Liver (tissue), 9 donors: ENCODE measurements around the gene PHF21B. TPM values are rescaled to one million over a fixed set of nuclear protein-coding genes. Genes with fewer than 3 reads are reported as not detected.

Experiments
- DNase-seq: peaks from one replicate; pipeline ENCODE4 v3.0.0-alpha.2; 2017; ENCODE audit warnings: low spot score
- H3K27ac ChIP-seq, 2 donors: one replicate each; pipeline ENCODE4 v1.7.0; 2013; ENCODE audit warnings: inconsistent platforms in 2 of 2, low read length in 2 of 2, control low read depth in 1 of 2, low read depth in 1 of 2, mild to moderate bottlenecking in 1 of 2
- H3K27me3 ChIP-seq, 4 donors: one replicate each; pipeline versions ENCODE4 v1.6.1 to v1.7.0; 2013; ENCODE audit warnings: low read length in 3 of 4, inconsistent platforms in 1 of 4, mild to moderate bottlenecking in 1 of 4, moderate library complexity in 1 of 4; ENCODE audit not compliant: control insufficient read depth in 4 of 4, insufficient read depth in 4 of 4
- H3K36me3 ChIP-seq, 4 donors: one replicate each; pipeline versions ENCODE4 v1.6.1 to v1.7.0; 2013; ENCODE audit warnings: low read length in 3 of 4, mild to moderate bottlenecking in 3 of 4, low read depth in 1 of 4, moderate library complexity in 1 of 4; ENCODE audit not compliant: control insufficient read depth in 4 of 4, insufficient read depth in 3 of 4
- H3K4me1 ChIP-seq, 4 donors: one replicate each; pipeline versions ENCODE4 v1.6.1 to v1.7.0; 2013; ENCODE audit warnings: low read length in 3 of 4, mild to moderate bottlenecking in 3 of 4, moderate library complexity in 1 of 4; ENCODE audit not compliant: control insufficient read depth in 4 of 4, insufficient read depth in 4 of 4
- H3K4me3 ChIP-seq, 3 donors: one replicate each; pipeline versions ENCODE4 v1.6.1 to v1.7.0; 2013; ENCODE audit warnings: low read length in 3 of 3, control low read depth in 1 of 3, low read depth in 1 of 3, mild to moderate bottlenecking in 1 of 3
- H3K9ac ChIP-seq, 2 donors: one replicate each; pipeline ENCODE4 v1.7.0; 2013; ENCODE audit warnings: low read length in 2 of 2, mild to moderate bottlenecking in 2 of 2, moderate library complexity in 2 of 2, control low read depth in 1 of 2, low read depth in 1 of 2
- H3K9me3 ChIP-seq, 4 donors: one replicate each; pipeline versions ENCODE4 v1.6.1 to v1.7.0; 2013; ENCODE audit warnings: low read length in 3 of 4; ENCODE audit not compliant: control insufficient read depth in 4 of 4
- CTCF ChIP-seq: fragments of 150-350 bp; IDR thresholded peaks from 2 replicates; pipeline ENCODE4 v1.5.1; 2017; ENCODE audit warnings: improper control_type of control experiment, low read depth, low read length; ENCODE audit not compliant: missing input control
- EGR1 ChIP-seq, 2 donors: IDR thresholded peaks; 2 replicates each; pipeline ENCODE4 v1.6.1; 2016 to 2018; ENCODE audit warnings: antibody characterized with exemption in 2 of 2, low read depth in 2 of 2
- FOXA1 ChIP-seq: IDR thresholded peaks from 2 replicates; pipeline ENCODE4 v1.6.1; 2016; ENCODE audit warnings: antibody characterized with exemption
- FOXA2 ChIP-seq: IDR thresholded peaks from 2 replicates; pipeline ENCODE4 v1.6.1; 2016; ENCODE audit warnings: antibody characterized with exemption
- GABPA ChIP-seq, 2 donors: IDR thresholded peaks in 1 of 2; conservative IDR thresholded peaks in 1 of 2; 2 replicates each; pipeline ENCODE4 v1.6.1; 2016; ENCODE audit warnings: antibody characterized with exemption in 2 of 2, mild to moderate bottlenecking in 1 of 2, moderate library complexity in 1 of 2
- HNF4A ChIP-seq, 2 donors: conservative IDR thresholded peaks; 2 replicates each; pipeline ENCODE4 v1.6.1; 2016; ENCODE audit warnings: antibody characterized with exemption in 2 of 2, mild to moderate bottlenecking in 2 of 2
- JUND ChIP-seq, 2 donors: IDR thresholded peaks; 2 replicates each; pipeline ENCODE4 v1.6.1; 2016; ENCODE audit warnings: antibody characterized with exemption in 2 of 2
- NR2F2 ChIP-seq: IDR thresholded peaks from 2 replicates; pipeline ENCODE4 v1.6.1; 2016; ENCODE audit warnings: antibody characterized with exemption
- RAD21 ChIP-seq, 2 donors: IDR thresholded peaks; 2 replicates each; pipeline ENCODE4 v1.6.1; 2016; ENCODE audit warnings: antibody characterized with exemption in 2 of 2, mild to moderate bottlenecking in 2 of 2
- REST ChIP-seq: IDR thresholded peaks from 2 replicates; pipeline ENCODE4 v1.6.1; 2016; ENCODE audit warnings: antibody characterized with exemption, mild to moderate bottlenecking
- RXRA ChIP-seq, 2 donors: IDR thresholded peaks; 2 replicates each; pipeline ENCODE4 v1.6.1; 2017 to 2018; ENCODE audit warnings: antibody characterized with exemption in 2 of 2, mild to moderate bottlenecking in 1 of 2
- SP1 ChIP-seq: IDR thresholded peaks from 2 replicates; pipeline ENCODE4 v1.6.1; 2018; ENCODE audit warnings: antibody characterized with exemption, mild to moderate bottlenecking
- TAF1 ChIP-seq: conservative IDR thresholded peaks from 2 replicates; pipeline ENCODE4 v1.6.1; 2016; ENCODE audit warnings: antibody characterized with exemption, mild to moderate bottlenecking
- YY1 ChIP-seq: IDR thresholded peaks from 2 replicates; pipeline ENCODE4 v1.6.1; 2016; ENCODE audit warnings: antibody characterized with exemption, mild to moderate bottlenecking
- WGBS: extraction: QIAGEN DNeasy Blood & Tissue Kit; methylation state at CpG from one replicate; pipeline ENCODE4 v1.1.7; 2013; 5-methylcytosine and 5-hydroxymethylcytosine counted together
- polyA plus RNA-seq, 2 donors: library from polyadenylated mRNA; stranded (reverse) in 1 of 2; unstranded in 1 of 2; fragments of 200-250 nt in 1 of 2; fragments of >200 nt in 1 of 2; fragmentation: Nextera tagmentation in 1 of 2; extraction: Ambion mirVana in 1 of 2; gene quantifications; one replicate each; pipeline versions ENCODE4 v1.2.1 to v1.2.3, GENCODE V29; 2013 to 2015
- total RNA-seq, 2 donors: library from RNA; depleted of rRNA; stranded (reverse); fragments of >200 nt; gene quantifications; one replicate each; pipeline ENCODE4 v1.2.3, GENCODE V29; 2014
- TF ChIP-seq, protein P1 (sequence below): IDR thresholded peaks from 2 replicates; pipeline ENCODE4 v1.6.1; 2016; ENCODE audit warnings: antibody characterized with exemption
- TF ChIP-seq, protein P2 (sequence below): IDR thresholded peaks from 2 replicates; pipeline ENCODE4 v1.6.1; 2016; ENCODE audit warnings: antibody characterized with exemption
- donor health status: healthy.
- donor health status: healthy.
- donor health status: healthy.
- donor health status: healthy.
- donor health status: healthy.

Gene PHF21B
- total and polyA plus RNA-seq, 4 donors: not detected

DNA sequence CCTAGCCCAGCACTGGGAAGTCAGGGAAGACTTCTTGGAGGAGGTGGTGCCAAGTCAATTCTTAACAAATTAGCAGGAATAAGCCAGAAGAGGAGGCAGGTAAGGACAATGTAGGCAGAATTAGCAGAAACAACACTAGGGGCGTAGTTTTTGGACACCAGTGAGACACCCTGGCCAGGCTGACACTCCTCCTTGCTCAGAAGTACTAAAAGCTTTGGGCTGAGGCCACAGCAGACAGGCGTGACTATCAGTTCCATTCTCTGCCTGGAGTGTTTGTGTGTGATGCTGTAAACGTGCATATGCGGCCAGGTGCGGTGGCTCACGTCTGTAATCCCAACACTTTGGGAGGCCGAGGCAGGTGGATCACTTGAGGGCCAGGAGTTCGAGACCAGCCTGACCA lies 36.0 kb downstream of the PHF21B start:
- H3K27me3 ChIP-seq: no peaks in the 10 kb centered on the region
- H3K9ac ChIP-seq: no peak overlapping the region
- no peaks in the 10 kb centered on the region for H3K4me1 ChIP-seq
- WGBS: 73% methylated on average over 8 of the region's 8 CpGs
- no peaks in the 10 kb centered on the region for H3K36me3 ChIP-seq
- no peak for TF ChIP-seq EGR1 (IDR thresholded peaks at IDR 0.05; ENCODE audit: low read depth in 2 of 2)
- no peak for TF ChIP-seq NR2F2
- TF ChIP-seq, protein P1, sequence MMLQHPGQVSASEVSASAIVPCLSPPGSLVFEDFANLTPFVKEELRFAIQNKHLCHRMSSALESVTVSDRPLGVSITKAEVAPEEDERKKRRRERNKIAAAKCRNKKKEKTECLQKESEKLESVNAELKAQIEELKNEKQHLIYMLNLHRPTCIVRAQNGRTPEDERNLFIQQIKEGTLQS: no peak
- TF ChIP-seq RXRA (IDR thresholded peaks at IDR 0.05): no peak
- no peak for TF ChIP-seq GABPA (IDR thresholded peaks at IDR 0.05 in 1 of 2, conservative IDR thresholded peaks at IDR 0.05 in 1 of 2)
- no peak for TF ChIP-seq HNF4A (conservative IDR thresholded peaks at IDR 0.05)
- no peak for TF ChIP-seq JUND (IDR thresholded peaks at IDR 0.05)
- no peak for TF ChIP-seq TAF1
- TF ChIP-seq SP1: no peak
- TF ChIP-seq RAD21 (IDR thresholded peaks at IDR 0.05): no peak
- no peak for TF ChIP-seq CTCF
- no peak for TF ChIP-seq REST
- TF ChIP-seq, protein P2, sequence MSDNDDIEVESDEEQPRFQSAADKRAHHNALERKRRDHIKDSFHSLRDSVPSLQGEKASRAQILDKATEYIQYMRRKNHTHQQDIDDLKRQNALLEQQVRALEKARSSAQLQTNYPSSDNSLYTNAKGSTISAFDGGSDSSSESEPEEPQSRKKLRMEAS: no peak
- no peak for TF ChIP-seq YY1
- no peak for DNase-seq
- H3K27ac ChIP-seq: no peak overlapping the region
- H3K9me3 ChIP-seq: no peaks in the 10 kb centered on the region
- H3K4me3 ChIP-seq: no peak overlapping the region

- Histone ChIP-seq H3K4me3 (no peak overlapping the region), H3K27ac (no peak overlapping the region), H3K4me1 (no peaks in the 10 kb centered on the region), H3K36me3 (no peaks in the 10 kb centered on the region), H3K9ac (no peak overlapping the region), H3K9me3 (no peaks in the 10 kb centered on the region), H3K27me3 (no peaks in the 10 kb centered on the region)
- DNase-seq: no peak
- TF ChIP-seq HNF4A (conservative IDR thresholded peaks at IDR 0.05) (no peak), RXRA (IDR thresholded peaks at IDR 0.05) (no peak), TAF1 (no peak), FOXA2 (no peak), CTCF (no peak), REST (no peak), GABPA (IDR thresholded peaks at IDR 0.05 in 1 of 2, conservative IDR thresholded peaks at IDR 0.05 in 1 of 2) (no peak), FOXA1 (no peak), YY1 (no peak), NR2F2 (no peak), SP1 (no peak)
- WGBS: 65% methylated on average over 23 of the region's 23 CpGs
Observed at GRCh38 chr22:44972363-44973083, 37.3 kb downstream of the PHF21B start.
